Cardiac muscle cell (in vitro differentiated cells and primary cell): ENCODE measurements around the gene ATP8B4. TPM values are rescaled to one million over a fixed set of nuclear protein-coding genes. Genes with fewer than 3 reads are reported as not detected.

Experiments used
- DNase-seq, 2 donors: peaks; one replicate each; pipeline versions ENCODE4 v3.0.0 to v3.0.0-alpha.2; 2010 to 2017; ENCODE audit warnings: low read depth in 1 of 2, low spot score in 1 of 2
- H3K27ac ChIP-seq: fragments of 200-600 bp; sonication (generic); 2 replicates; pipeline ENCODE4 v1.5.1; 2016
- H3K27me3 ChIP-seq: fragments of 200-600 bp; sonication (generic); 2 replicates; pipeline ENCODE4 v1.6.0; 2016; ENCODE audit warnings: control low read depth
- H3K36me3 ChIP-seq: fragments of 200-600 bp; sonication (generic); 2 replicates; pipeline ENCODE4 v1.5.1; 2016; ENCODE audit warnings: control low read depth
- H3K4me1 ChIP-seq: fragments of 200-600 bp; sonication (generic); 2 replicates; pipeline ENCODE4 v1.8.1; 2017; ENCODE audit warnings: low read depth, mild to moderate bottlenecking, mixed run types
- H3K4me3 ChIP-seq: fragments of 200-600 bp; sonication (generic); 2 replicates; pipeline ENCODE4 v1.5.1; 2016; ENCODE audit warnings: mild to moderate bottlenecking
- H3K9me3 ChIP-seq: fragments of 200-600 bp; sonication (generic); 2 replicates; pipeline ENCODE4 v1.5.1; 2017; ENCODE audit warnings: low read depth, mild to moderate bottlenecking, control low read depth
- CTCF ChIP-seq: IDR thresholded peaks from 2 replicates; pipeline ENCODE4 v1.5.1; 2012; ENCODE audit warnings: low read depth, mild to moderate bottlenecking, low read length
- polyA plus RNA-seq: library from polyadenylated mRNA; unstranded; fragments of >200 nt; fragmentation: Nextera tagmentation; extraction: Ambion mirVana; gene quantifications from 2 replicates; pipeline ENCODE4 v1.2.1, GENCODE V29; 2016
- total RNA-seq: library from RNA; depleted of rRNA; stranded (reverse); fragments of >200 nt; gene quantifications from 2 replicates; pipeline ENCODE4 v1.2.3, GENCODE V29; 2016

ATP8B4 gene
- total and polyA plus RNA-seq, 2 experiments from 2014 or later, result 0.09 to 0.12 TPM

- H3K36me3 ChIP-seq, result no peaks in the 10 kb centered on the region
- no peaks in the 10 kb centered on the region for H3K27me3 ChIP-seq
- H3K4me1 ChIP-seq, result no peaks in the 10 kb centered on the region
- DNase-seq, result no peak
- TF ChIP-seq CTCF, result no peak
- no peak overlapping the region for H3K27ac ChIP-seq
- no peak overlapping the region for H3K4me3 ChIP-seq
- no peaks in the 10 kb centered on the region for H3K9me3 ChIP-seq
These were observed 294.3 kb downstream of the ATP8B4 start for GRCh38 chr15:49824775-49825099.

GRCh38 chr15:49823987-49824774 lies 294.9 kb downstream of the ATP8B4 start:
- no peak for TF ChIP-seq CTCF
- peak in 1 of 2 donors; percentile 21 for DNase-seq
- no peaks in the 10 kb centered on the region for H3K9me3 ChIP-seq
- H3K36me3 ChIP-seq, result no peaks in the 10 kb centered on the region
- H3K4me3 ChIP-seq, result no peak overlapping the region
- no peaks in the 10 kb centered on the region for H3K4me1 ChIP-seq
- H3K27me3 ChIP-seq, result no peaks in the 10 kb centered on the region
- no peak overlapping the region for H3K27ac ChIP-seq

DNA sequence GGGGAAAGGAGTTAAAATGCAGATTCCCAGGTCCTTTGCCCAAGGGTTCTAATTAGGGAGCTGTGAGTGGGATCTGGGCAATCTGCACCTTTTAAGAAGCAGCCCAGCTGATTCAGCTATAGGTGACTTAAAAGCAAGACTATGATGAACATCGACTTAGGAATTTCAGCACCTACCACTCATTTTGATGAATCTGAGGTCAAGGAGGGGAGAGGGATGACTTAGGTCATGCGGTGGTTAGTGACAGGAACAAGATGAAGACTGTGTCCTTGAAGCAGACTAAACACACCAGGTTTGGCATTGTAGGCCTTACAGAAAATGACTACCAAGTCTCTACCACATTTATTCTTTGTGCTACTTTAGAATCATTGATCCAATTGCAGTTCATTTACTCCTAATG lies 301.9 kb downstream of the ATP8B4 start:
- Histone ChIP-seq H3K9me3 (no peaks in the 10 kb centered on the region), H3K27ac (no peak overlapping the region), H3K27me3 (peaks cover 2% of the 10 kb centered on the region), H3K36me3 (no peaks in the 10 kb centered on the region), H3K4me1 (no peaks in the 10 kb centered on the region), H3K4me3 (no peak overlapping the region)
- DNase-seq, result no peak
- no peak for TF ChIP-seq CTCF

GRCh38 chr15:49815950-49816349 lies 303.1 kb downstream of the ATP8B4 start:
- H3K4me1 ChIP-seq, result no peaks in the 10 kb centered on the region
- no peaks in the 10 kb centered on the region for H3K36me3 ChIP-seq
- H3K27me3 ChIP-seq, result peaks cover 2% of the 10 kb centered on the region
- TF ChIP-seq CTCF, result no peak
- no peak overlapping the region for H3K4me3 ChIP-seq
- H3K27ac ChIP-seq, result no peak overlapping the region
- peak in 1 of 2 donors; percentile 79 for DNase-seq
- no peaks in the 10 kb centered on the region for H3K9me3 ChIP-seq

DNA sequence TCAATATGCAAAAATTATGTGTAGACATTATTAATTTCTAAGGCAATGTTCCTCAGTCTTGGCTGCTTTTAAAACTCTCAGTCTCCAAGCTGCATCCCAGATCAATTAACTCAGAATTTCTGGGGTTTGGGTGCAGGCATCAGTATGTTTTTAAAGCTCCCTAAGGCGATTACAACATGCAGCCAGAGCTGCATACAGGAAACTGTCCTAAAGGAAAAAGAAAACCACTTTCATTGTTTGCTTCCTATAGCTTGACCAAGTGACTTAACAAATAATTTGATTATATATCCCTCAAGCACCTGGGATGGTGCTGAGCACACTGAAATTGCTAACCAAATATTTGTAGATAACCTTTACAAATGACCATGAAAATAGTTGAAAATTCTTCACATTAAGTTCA lies 303.5 kb downstream of the ATP8B4 start:
- TF ChIP-seq CTCF, result no peak
- no peak overlapping the region for H3K27ac ChIP-seq
- H3K27me3 ChIP-seq, result peaks cover 2% of the 10 kb centered on the region
- DNase-seq, result peak in 1 of 2 donors; percentile 32
- no peaks in the 10 kb centered on the region for H3K9me3 ChIP-seq
- no peak overlapping the region for H3K4me3 ChIP-seq
- H3K36me3 ChIP-seq, result no peaks in the 10 kb centered on the region
- no peaks in the 10 kb centered on the region for H3K4me1 ChIP-seq
